ENCODE measurements around the gene SEMA4F.

- no peak for TF ChIP-seq EZH2 (IDR thresholded peaks at IDR 0.05; ENCODE audit: insufficient read depth, poor library complexity, severe bottlenecking)
- TF ChIP-seq EZH2phosphoT487 (IDR thresholded peaks at IDR 0.05; ENCODE audit: insufficient read depth, low read depth), result no peak
Measured at GRCh38 chr2:74695663-74696062, 41.6 kb downstream of the SEMA4F start.
